Lower leg skin (tissue), 3 donors: ENCODE measurements around the gene A4GALT.

Source experiments
- POLR2A ChIP-seq, 2 donors: fragments of 450-650 bp; IDR thresholded peaks; one replicate each; pipeline ENCODE4 v1.6.1; 2016 to 2017; ENCODE audit warnings: antibody characterized with exemption in 2 of 2, mild to moderate bottlenecking in 1 of 2, moderate library complexity in 1 of 2
- TF ChIP-seq, protein P1 (sequence below), 3 donors: fragments of 450-650 bp; IDR thresholded peaks; one replicate each; pipeline ENCODE4 v1.5.1; 2016; ENCODE audit warnings: antibody characterized with exemption in 3 of 3, mild to moderate bottlenecking in 3 of 3, moderate library complexity in 2 of 3

DNA sequence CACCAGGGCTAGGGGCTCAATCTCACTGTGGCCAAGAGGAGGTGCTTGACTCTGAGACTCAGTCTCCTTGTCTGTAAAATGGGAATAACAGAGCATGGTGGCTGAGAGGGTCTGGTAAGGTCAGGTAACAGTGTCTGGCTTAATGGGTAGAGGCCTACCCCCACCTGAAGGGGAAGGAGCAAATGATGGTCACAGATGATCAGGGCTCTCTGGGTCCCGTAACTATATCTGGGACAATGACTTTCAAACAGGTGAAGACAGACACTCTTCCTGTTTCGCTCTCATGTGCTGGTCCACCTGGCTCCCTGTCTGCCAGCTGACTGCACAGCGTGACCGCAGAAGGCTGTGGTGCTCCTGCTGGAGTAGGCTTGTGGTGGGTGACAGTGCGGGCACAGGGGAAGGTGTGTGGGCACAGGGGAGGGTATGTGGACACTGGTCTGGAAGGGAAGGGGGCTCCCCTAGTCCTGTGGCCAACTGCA is 4.0 kb downstream of the A4GALT start:
- TF ChIP-seq, protein P1, sequence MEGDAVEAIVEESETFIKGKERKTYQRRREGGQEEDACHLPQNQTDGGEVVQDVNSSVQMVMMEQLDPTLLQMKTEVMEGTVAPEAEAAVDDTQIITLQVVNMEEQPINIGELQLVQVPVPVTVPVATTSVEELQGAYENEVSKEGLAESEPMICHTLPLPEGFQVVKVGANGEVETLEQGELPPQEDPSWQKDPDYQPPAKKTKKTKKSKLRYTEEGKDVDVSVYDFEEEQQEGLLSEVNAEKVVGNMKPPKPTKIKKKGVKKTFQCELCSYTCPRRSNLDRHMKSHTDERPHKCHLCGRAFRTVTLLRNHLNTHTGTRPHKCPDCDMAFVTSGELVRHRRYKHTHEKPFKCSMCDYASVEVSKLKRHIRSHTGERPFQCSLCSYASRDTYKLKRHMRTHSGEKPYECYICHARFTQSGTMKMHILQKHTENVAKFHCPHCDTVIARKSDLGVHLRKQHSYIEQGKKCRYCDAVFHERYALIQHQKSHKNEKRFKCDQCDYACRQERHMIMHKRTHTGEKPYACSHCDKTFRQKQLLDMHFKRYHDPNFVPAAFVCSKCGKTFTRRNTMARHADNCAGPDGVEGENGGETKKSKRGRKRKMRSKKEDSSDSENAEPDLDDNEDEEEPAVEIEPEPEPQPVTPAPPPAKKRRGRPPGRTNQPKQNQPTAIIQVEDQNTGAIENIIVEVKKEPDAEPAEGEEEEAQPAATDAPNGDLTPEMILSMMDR (IDR thresholded peaks at IDR 0.05), result no peak
- TF ChIP-seq POLR2A (IDR thresholded peaks at IDR 0.05), result no peak
